ENCODE data around the gene ZSWIM5. TPM values are rescaled to one million over a fixed set of nuclear protein-coding genes. Genes with fewer than 3 reads are reported as not detected.

The ZSWIM5 gene
- total and polyA plus RNA-seq, 2 experiments from 2014 or later, result 2.0 to 4.0 TPM

DNA sequence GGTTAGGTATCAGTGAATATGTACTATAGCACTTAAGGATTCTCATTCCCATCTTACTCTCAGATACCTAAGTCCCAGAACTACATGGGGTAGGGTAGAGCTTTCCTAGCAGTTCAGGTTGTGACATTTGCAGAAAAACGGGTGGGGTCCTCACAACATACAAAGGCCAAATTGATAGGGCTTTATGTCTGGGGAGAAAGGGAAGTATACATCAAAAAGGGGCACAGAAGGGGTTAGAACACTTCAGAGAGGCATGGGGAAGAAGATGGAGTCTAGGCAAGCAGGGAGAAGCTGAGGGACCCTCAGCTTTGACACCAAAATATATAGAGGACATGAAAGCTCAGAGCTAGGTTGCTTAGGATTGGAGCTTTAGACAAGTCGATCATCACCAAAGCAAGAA, 190.7 kb downstream of the ZSWIM5 start:
- Histone ChIP-seq H3K27me3 (no peaks in the 10 kb centered on the region), H3K4me1 (ENCODE audit: insufficient read depth) (peaks cover 11% of the 10 kb centered on the region), H3K9me3 (ENCODE audit: low read depth) (no peaks in the 10 kb centered on the region), H4K20me1 (ENCODE audit: insufficient read depth, poor library complexity, severe bottlenecking) (no peaks in the 10 kb centered on the region), H3K79me2 (peaks cover 18% of the 10 kb centered on the region), H3K4me3 (no peak overlapping the region), H3K4me2 (no peak overlapping the region), H3K27ac (no peak overlapping the region), H3K9me2 (replicated peaks; ENCODE audit: insufficient read depth) (no peaks in the 10 kb centered on the region), H3K36me3 (replicated peaks; ENCODE audit: insufficient read depth, low read depth) (no peaks in the 10 kb centered on the region), H2AFZ (no peak overlapping the region)
- TF ChIP-seq, protein P1, sequence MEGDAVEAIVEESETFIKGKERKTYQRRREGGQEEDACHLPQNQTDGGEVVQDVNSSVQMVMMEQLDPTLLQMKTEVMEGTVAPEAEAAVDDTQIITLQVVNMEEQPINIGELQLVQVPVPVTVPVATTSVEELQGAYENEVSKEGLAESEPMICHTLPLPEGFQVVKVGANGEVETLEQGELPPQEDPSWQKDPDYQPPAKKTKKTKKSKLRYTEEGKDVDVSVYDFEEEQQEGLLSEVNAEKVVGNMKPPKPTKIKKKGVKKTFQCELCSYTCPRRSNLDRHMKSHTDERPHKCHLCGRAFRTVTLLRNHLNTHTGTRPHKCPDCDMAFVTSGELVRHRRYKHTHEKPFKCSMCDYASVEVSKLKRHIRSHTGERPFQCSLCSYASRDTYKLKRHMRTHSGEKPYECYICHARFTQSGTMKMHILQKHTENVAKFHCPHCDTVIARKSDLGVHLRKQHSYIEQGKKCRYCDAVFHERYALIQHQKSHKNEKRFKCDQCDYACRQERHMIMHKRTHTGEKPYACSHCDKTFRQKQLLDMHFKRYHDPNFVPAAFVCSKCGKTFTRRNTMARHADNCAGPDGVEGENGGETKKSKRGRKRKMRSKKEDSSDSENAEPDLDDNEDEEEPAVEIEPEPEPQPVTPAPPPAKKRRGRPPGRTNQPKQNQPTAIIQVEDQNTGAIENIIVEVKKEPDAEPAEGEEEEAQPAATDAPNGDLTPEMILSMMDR (IDR thresholded peaks at IDR 0.05; ENCODE audit: poor library complexity), result no peak
- TF ChIP-seq EZH2phosphoT487 (IDR thresholded peaks at IDR 0.05; ENCODE audit: low read depth, severe bottlenecking, unreplicated experiment) (no peak), EZH2 (IDR thresholded peaks at IDR 0.05; ENCODE audit: borderline replicate concordance) (no peak)
- 87% methylated on average over 2 of the region's 2 CpGs for WGBS (ENCODE audit: low lambda C conversion rate, missing lambda C conversion rate)
- DNase-seq (ENCODE audit: low spot score), result no peak

DNA sequence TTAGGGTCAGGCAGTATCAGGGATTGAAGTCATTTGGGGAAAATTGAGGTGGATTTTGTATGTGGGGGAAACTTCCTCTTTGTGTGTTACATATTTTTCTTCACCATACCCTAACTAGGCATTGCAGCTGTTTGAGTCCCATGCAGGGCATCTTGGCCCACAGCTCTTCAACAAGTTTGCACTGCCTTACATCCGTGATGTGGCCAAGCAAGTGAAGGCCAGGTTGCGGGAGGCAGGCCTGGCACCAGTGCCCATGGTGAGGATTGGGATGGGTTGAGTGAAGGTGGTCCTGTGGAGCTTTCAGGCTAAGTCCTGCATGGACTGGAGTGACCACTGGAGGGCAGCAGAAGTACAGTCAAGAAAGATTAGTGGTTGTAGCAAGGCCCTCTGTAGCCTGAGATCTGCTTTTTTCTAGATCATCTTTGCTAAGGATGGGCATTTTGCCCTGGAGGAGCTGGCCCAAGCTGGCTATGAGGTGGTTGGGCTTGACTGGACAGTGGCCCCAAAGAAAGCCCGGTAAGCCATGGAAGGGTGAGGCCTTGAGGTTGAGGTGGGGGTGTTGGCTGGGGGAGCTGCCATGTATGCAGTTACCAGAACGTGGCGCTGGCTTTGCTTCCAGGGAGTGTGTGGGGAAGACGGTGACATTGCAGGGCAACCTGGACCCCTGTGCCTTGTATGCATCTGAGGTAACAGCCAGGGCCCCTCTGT, 191.9 kb downstream of the ZSWIM5 start:
- Histone ChIP-seq H3K36me3 (replicated peaks; ENCODE audit: insufficient read depth, low read depth) (no peaks in the 10 kb centered on the region), H3K27ac (no peak overlapping the region), H4K20me1 (ENCODE audit: insufficient read depth, poor library complexity, severe bottlenecking) (peaks cover 3% of the 10 kb centered on the region), H3K4me1 (ENCODE audit: insufficient read depth) (peaks cover 16% of the 10 kb centered on the region), H3K79me2 (peaks cover 30% of the 10 kb centered on the region), H3K9me2 (replicated peaks; ENCODE audit: insufficient read depth) (no peaks in the 10 kb centered on the region), H2AFZ (no peak overlapping the region), H3K4me2 (no peak overlapping the region), H3K9me3 (ENCODE audit: low read depth) (no peaks in the 10 kb centered on the region), H3K27me3 (no peaks in the 10 kb centered on the region), H3K4me3 (no peak overlapping the region)
- 59% methylated on average over 6 of the region's 6 CpGs for WGBS (ENCODE audit: low lambda C conversion rate, missing lambda C conversion rate)
- DNase-seq (ENCODE audit: low spot score), result peak; percentile 89
- TF ChIP-seq EZH2 (IDR thresholded peaks at IDR 0.05; ENCODE audit: borderline replicate concordance) (no peak), EZH2phosphoT487 (IDR thresholded peaks at IDR 0.05; ENCODE audit: low read depth, severe bottlenecking, unreplicated experiment) (no peak)
- TF ChIP-seq, protein P1 (IDR thresholded peaks at IDR 0.05; ENCODE audit: poor library complexity), result peak; percentile 92

DNA sequence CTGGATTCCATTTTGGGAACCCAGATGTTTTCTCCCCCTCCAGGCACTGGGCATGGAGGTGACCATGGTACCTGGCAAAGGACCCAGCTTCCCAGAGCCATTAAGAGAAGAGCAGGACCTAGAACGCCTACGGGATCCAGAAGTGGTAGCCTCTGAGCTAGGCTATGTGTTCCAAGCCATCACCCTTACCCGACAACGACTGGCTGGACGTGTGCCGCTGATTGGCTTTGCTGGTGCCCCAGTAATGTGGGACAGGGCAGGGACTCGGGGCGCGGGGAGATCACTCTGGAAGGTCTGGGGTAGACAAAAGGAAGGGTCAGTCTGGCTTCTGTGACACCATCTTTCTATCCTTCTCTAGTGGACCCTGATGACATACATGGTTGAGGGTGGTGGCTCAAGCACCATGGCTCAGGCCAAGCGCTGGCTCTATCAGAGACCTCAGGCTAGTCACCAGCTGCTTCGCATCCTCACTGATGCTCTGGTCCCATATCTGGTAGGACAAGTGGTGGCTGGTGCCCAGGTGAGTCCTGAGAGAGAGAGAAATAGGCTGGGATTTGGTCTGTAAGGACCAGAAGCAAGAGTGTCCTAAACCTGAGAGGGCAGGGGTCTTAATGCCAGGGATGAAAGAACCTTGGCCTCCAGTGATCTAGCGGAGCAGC, 192.7 kb downstream of the ZSWIM5 start:
- WGBS (ENCODE audit: low lambda C conversion rate, missing lambda C conversion rate), result 87% methylated on average over 12 of the region's 12 CpGs
- Histone ChIP-seq H3K9me2 (replicated peaks; ENCODE audit: insufficient read depth) (no peaks in the 10 kb centered on the region), H3K79me2 (peaks cover 31% of the 10 kb centered on the region), H3K27me3 (no peaks in the 10 kb centered on the region), H3K9me3 (ENCODE audit: low read depth) (no peaks in the 10 kb centered on the region), H3K36me3 (replicated peaks; ENCODE audit: insufficient read depth, low read depth) (no peaks in the 10 kb centered on the region), H4K20me1 (ENCODE audit: insufficient read depth, poor library complexity, severe bottlenecking) (peaks cover 3% of the 10 kb centered on the region), H2AFZ (no peak overlapping the region), H3K4me1 (ENCODE audit: insufficient read depth) (peaks cover 16% of the 10 kb centered on the region), H3K27ac (no peak overlapping the region), H3K4me3 (no peak overlapping the region), H3K4me2 (peak overlapping the region; percentile 87)
- no peak for TF ChIP-seq EZH2 (IDR thresholded peaks at IDR 0.05; ENCODE audit: borderline replicate concordance)
- TF ChIP-seq, protein P1 (IDR thresholded peaks at IDR 0.05; ENCODE audit: poor library complexity), result no peak
- no peak for TF ChIP-seq EZH2phosphoT487 (IDR thresholded peaks at IDR 0.05; ENCODE audit: low read depth, severe bottlenecking, unreplicated experiment)
- no peak for DNase-seq (ENCODE audit: low spot score)

Data from hepatocyte (in vitro differentiated cells).